A673 (cell line): ENCODE data around the gene EGFL8. TPM values are rescaled to one million over a fixed set of nuclear protein-coding genes. Genes with fewer than 3 reads are reported as not detected.

Experiments
- BruUV-seq: library from RNA; stranded (reverse); fragments of 400-500 nt; replicated peaks from 2 replicates; lab custom pipeline; 2021; lab: Mats Ljungman, UMichigan
- CTCF ChIA-PET: fragments of 300-600 bp; sonication (Branson Sonifier 250); formaldehyde crosslinking; loops from one replicate; lab custom pipeline; 2022; ENCODE audit warnings: antibody characterized with exemption; lab: Charles Lee
- POLR2A ChIA-PET: fragments of 300-600 bp; sonication (Branson Sonifier 250); formaldehyde crosslinking; loops from one replicate; lab custom pipeline; 2022; ENCODE audit warnings: antibody characterized with exemption; ENCODE audit not compliant: low non-redundant PET; lab: Charles Lee
- DNase-seq: peaks from one replicate; pipeline ENCODE4 v3.0.0-alpha.2; 2015; ENCODE audit warnings: low spot score
- H3K27ac ChIP-seq: fragments of 200-600 bp; sonication (generic); 2 replicates; pipeline ENCODE4 v1.5.1; 2016; ENCODE audit warnings: mixed run types, low read depth, mild to moderate bottlenecking, mixed read lengths, antibody characterized with exemption, low read length; ENCODE audit not compliant: poor library complexity, severe bottlenecking
- H3K27me3 ChIP-seq: fragments of 200-600 bp; sonication (generic); replicated peaks from 2 replicates; pipeline ENCODE4 v1.6.1; 2017; ENCODE audit warnings: mixed run types, low read depth, mild to moderate bottlenecking, mixed read lengths, antibody characterized with exemption, low read length; ENCODE audit not compliant: insufficient read depth, poor library complexity
- H3K36me3 ChIP-seq: fragments of 200-600 bp; sonication (generic); 2 replicates; pipeline ENCODE4 v1.6.1; 2016; ENCODE audit warnings: mixed run types, mild to moderate bottlenecking, mixed read lengths, antibody characterized with exemption, low read length; ENCODE audit not compliant: insufficient read depth, poor library complexity, severe bottlenecking
- H3K4me1 ChIP-seq: fragments of 200-600 bp; sonication (generic); 2 replicates; pipeline ENCODE4 v1.6.1; 2017; ENCODE audit warnings: mixed run types, mild to moderate bottlenecking, mixed read lengths, antibody characterized with exemption, low read length; ENCODE audit not compliant: insufficient read depth, poor library complexity, severe bottlenecking
- H3K4me3 ChIP-seq: fragments of 200-600 bp; sonication (generic); 2 replicates; pipeline ENCODE4 v1.5.1; 2016; ENCODE audit warnings: low read depth, mixed run types, mild to moderate bottlenecking, mixed read lengths, low read length; ENCODE audit not compliant: poor library complexity, severe bottlenecking
- H3K9me3 ChIP-seq: fragments of 200-600 bp; sonication (generic); 2 replicates; pipeline ENCODE4 v1.6.1; 2016; ENCODE audit warnings: mixed run types, low read depth, mild to moderate bottlenecking, mixed read lengths, antibody characterized with exemption, low read length; ENCODE audit not compliant: poor library complexity, severe bottlenecking
- EZH2 ChIP-seq: fragments of 200-600 bp; sonication (generic); IDR thresholded peaks from 2 replicates; pipeline ENCODE4 v1.6.1; 2017; ENCODE audit warnings: borderline replicate concordance, low read depth, mild to moderate bottlenecking, mixed read lengths, antibody characterized with exemption, low read length; ENCODE audit not compliant: poor library complexity, severe bottlenecking
- intact Hi-C: fragments of 100-400 bp; cut with micrococcal nuclease; formaldehyde crosslinking; loops from one replicate; pipeline ENCODE4 v1.10.0; 2022; ENCODE audit not compliant: unreplicated experiment
- total RNA-seq: library from RNA; stranded (reverse); gene quantifications from 2 replicates; pipeline ENCODE4 v1.2.3, GENCODE V29; 2021
- TF ChIP-seq, protein P1 (sequence below): fragments of 300-800, 200-600 bp; sonication (generic); conservative IDR thresholded peaks from 2 replicates; pipeline ENCODE4 v1.5.1; 2017; ENCODE audit warnings: low read depth, mild to moderate bottlenecking, antibody characterized with exemption, low read length, moderate library complexity, mixed read lengths

The EGFL8 gene
- total RNA-seq, 1 experiment from 2014 or later, result 32.4 TPM

GRCh38 chr6:32116674-32117073, 47.7 kb upstream of the EGFL8 start:
- TF ChIP-seq, protein P1, sequence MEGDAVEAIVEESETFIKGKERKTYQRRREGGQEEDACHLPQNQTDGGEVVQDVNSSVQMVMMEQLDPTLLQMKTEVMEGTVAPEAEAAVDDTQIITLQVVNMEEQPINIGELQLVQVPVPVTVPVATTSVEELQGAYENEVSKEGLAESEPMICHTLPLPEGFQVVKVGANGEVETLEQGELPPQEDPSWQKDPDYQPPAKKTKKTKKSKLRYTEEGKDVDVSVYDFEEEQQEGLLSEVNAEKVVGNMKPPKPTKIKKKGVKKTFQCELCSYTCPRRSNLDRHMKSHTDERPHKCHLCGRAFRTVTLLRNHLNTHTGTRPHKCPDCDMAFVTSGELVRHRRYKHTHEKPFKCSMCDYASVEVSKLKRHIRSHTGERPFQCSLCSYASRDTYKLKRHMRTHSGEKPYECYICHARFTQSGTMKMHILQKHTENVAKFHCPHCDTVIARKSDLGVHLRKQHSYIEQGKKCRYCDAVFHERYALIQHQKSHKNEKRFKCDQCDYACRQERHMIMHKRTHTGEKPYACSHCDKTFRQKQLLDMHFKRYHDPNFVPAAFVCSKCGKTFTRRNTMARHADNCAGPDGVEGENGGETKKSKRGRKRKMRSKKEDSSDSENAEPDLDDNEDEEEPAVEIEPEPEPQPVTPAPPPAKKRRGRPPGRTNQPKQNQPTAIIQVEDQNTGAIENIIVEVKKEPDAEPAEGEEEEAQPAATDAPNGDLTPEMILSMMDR, result peak; percentile 59
- no peak for TF ChIP-seq EZH2
- CTCF ChIA-PET, result interaction anchor here (1.0 kb wide), 1 partner anchor 116 kb away, joined by 3 read pairs; no protein-coding TSS in a partner anchor
- no peaks in the 10 kb centered on the region for H3K27me3 ChIP-seq
- H3K4me3 ChIP-seq, result no peak overlapping the region
- H3K9me3 ChIP-seq, result no peaks in the 10 kb centered on the region
- H3K27ac ChIP-seq, result no peak overlapping the region
- peak; percentile 59 for DNase-seq
- no peaks in the 10 kb centered on the region for H3K4me1 ChIP-seq
- intact Hi-C loops, result loop anchor here (5.0 kb wide), 1 partner anchor 126 kb away; no protein-coding TSS in a partner anchor
- peaks cover 29% of the 10 kb centered on the region for H3K36me3 ChIP-seq
- POLR2A ChIA-PET, result no interaction called here
- no TSS peak for BruUV-seq

DNA sequence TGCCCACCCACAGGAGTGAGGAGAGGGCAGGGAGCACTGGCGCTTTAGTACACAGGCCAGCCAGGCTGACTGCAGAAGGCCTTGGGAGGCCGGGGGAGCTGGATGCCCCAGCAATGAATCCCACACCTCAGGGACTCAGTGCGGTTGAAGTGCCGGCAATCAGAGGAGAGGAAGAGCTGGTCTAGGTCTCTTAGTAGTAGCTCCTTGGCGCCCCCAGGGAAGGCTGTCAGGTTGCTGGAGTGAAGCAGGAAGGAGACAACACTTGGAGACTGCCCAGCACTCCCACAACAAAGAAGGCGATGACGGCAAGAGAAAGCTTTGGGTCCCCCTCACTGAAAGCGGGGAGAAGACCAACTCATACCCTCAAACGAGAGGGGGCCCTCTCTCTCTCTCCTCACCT, 46.9 kb upstream of the EGFL8 start:
- H3K4me1 ChIP-seq, result no peaks in the 10 kb centered on the region
- no TSS peak for BruUV-seq
- TF ChIP-seq, protein P1, result no peak
- no peak for TF ChIP-seq EZH2
- intact Hi-C loops, result loop anchor here (5.0 kb wide), 1 partner anchor 125 kb away; no protein-coding TSS in a partner anchor
- ChIA-PET POLR2A (interaction anchor here (0.6 kb wide), 1 partner anchor 8 kb away, joined by 5 read pairs; no protein-coding TSS in a partner anchor), CTCF (interaction anchor here (1.0 kb wide), 1 partner anchor 115 kb away, joined by 3 read pairs; no protein-coding TSS in a partner anchor)
- no peaks in the 10 kb centered on the region for H3K27me3 ChIP-seq
- H3K9me3 ChIP-seq, result no peaks in the 10 kb centered on the region
- H3K36me3 ChIP-seq, result peaks cover 29% of the 10 kb centered on the region
- no peak for DNase-seq
- no peak overlapping the region for H3K4me3 ChIP-seq
- H3K27ac ChIP-seq, result no peak overlapping the region

DNA sequence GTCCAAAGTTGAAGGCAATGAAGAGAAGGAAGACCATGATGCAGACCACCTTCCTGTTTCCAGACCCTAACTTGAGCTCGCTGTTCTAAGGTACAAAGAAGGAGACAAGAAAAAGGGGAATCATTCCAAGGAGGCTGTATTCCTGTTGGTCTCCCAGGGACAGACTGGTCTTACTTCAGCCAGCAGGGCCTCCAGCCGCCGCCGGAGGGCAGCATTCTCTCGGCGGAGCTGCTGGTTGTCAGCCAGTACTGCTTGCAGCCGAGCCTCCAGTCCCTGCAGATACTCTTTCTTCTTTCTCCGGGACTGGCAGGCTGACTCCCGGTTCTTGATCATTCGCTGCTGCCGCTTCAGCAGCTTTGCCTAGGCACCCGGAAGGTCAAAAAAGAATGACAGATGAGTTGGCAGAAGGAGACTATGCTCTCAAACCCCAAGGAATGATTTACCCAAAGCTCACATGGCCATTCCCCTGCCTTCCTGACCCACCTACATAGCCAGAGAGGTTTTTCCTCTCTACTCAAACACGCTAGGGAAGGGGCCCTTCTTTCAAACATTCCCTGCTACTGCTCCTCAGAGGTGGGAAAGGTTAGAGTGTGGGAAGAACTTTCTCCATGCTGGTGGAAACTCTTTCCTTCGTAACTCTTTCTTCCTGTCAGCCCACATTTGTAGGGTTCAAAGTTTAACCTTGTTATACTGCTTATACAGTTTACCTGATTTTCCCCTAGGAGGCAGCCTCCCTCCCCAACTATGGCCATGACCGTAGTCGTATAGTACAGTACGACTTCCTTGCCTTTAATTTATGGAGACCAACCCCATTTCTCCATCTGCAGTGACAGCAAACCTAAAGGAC, 45.4 kb upstream of the EGFL8 start:
- CTCF ChIA-PET, result interaction anchor here (0.6 to 1.2 kb wide), 5 partner anchors 11 to 276 kb away, joined by 3 to 7 read pairs (median 3); partner anchors contain the start of gene TNXB

More for the DNA sequence above, 45.4 kb upstream of the EGFL8 start:
- H3K27ac ChIP-seq, result peak overlapping the region; percentile 25
- H3K4me3 ChIP-seq, result no peak overlapping the region
- BruUV-seq, result no TSS peak
- H3K4me1 ChIP-seq, result no peaks in the 10 kb centered on the region
- POLR2A ChIA-PET, result no interaction called here
- peak; percentile 84 for DNase-seq
- intact Hi-C loops, result loop anchor here (1.0 to 5.0 kb wide), 2 partner anchors 76 to 123 kb away; no protein-coding TSS in a partner anchor
- no peaks in the 10 kb centered on the region for H3K9me3 ChIP-seq
- no peaks in the 10 kb centered on the region for H3K27me3 ChIP-seq
- peaks cover 38% of the 10 kb centered on the region for H3K36me3 ChIP-seq
- TF ChIP-seq, protein P1, result peak; percentile 93
- no peak for TF ChIP-seq EZH2
